NK-92 (cell line): ENCODE data around the gene OLIG3.

Experiments used
- DNase-seq: peaks from one replicate; lab custom pipeline; 2025; ENCODE audit not compliant: unreplicated experiment; lab: John Stamatoyannopoulos, UW

The OLIG3 gene

DNA sequence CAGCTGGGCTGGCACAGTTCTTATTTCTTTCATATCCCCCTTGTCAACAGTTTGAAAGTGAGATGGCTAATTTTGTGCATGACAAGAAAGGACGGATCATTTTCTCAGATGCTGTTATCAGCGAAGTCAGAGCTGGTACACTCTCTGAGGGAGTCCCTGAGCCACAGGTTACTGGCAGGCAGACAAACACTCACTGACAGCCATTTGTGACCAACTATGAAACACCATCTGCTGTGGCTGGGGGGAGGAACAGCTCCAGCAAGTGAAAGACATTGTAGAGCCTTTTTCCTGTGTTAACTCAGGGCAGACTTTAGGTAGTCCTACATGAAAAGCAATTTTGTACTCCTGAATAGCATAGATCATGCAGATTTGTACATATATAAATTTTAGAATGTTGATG, 22.2 kb downstream of the OLIG3 start:
- DNase-seq: no peak

DNA sequence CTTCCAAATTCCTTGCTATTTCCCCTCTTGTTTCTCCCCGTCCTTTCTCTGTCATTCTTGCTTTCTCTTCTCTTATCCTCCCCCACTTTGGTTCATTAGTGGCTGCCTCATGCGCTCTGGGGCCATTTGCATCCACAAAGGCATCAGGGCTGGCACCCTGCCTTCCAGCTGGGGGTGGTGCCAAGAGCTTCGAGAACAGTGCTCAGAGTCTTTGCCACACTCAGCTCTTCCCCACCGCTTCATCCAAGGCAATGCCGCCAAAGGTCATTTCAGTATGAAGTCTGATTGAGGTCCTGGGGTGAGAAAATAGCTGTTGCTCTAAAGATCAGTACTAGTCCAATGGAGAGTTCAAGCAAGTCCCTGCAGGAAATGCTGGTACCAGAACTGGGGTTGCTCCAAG, 22.7 kb downstream of the OLIG3 start:
- no peak for DNase-seq

- no peak for DNase-seq
Measured at GRCh38 chr6:137467211-137467610, 27.0 kb downstream of the OLIG3 start.

- DNase-seq: no peak
Measured at GRCh38 chr6:137465378-137466009, 28.7 kb downstream of the OLIG3 start.

DNA sequence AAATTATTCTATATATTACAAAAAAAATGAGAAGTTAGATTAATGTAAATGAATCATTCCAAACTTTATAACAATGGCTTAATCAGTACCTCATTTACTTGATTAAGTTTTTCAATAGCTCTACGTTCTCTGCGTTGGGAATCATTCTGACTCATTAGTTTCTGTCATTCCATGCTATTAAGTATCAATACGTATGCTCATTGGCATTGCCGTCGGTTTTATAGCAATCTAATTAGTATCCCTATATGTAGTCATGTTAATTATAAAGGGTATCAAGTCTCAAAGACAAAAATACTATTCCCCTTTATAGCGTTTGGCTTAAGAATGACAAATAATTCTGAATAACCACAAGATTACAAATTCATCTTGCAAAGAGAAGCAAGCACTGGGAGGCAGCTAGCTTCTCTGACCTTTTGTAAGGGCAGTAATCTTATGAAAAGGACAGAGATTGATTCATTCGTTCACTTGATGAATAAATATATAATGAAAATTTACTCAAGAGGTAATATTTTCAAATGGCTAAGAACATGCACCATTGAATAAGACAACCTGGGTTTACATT, 41.8 kb downstream of the OLIG3 start:
- no peak for DNase-seq

GRCh38 chr6:137443901-137444300, 50.3 kb downstream of the OLIG3 start:
- no peak for DNase-seq
